Neural progenitor cell (in vitro differentiated cells): Measurements from ENCODE around the gene GOT1. TPM values are rescaled to one million over a fixed set of nuclear protein-coding genes. Genes with fewer than 3 reads are reported as not detected.

ENCODE experiments used
- DNase-seq: peaks from one replicate; pipeline ENCODE4 v3.0.0-alpha.2; 2016; ENCODE audit warnings: low spot score
- H2AFZ ChIP-seq: fragments of 200-600 bp; sonication (generic); replicated peaks from 2 replicates; pipeline ENCODE4 v1.6.1; 2016; ENCODE audit warnings: antibody characterized with exemption
- H3F3A ChIP-seq: fragments of 200-600 bp; sonication (generic); 2 replicates; pipeline ENCODE4 v1.6.1; 2016; ENCODE audit warnings: antibody characterized with exemption, low read depth
- H3K27ac ChIP-seq: fragments of 200-600 bp; sonication (generic); 2 replicates; pipeline ENCODE4 v1.5.1; 2016; ENCODE audit warnings: mild to moderate bottlenecking
- H3K27me3 ChIP-seq: fragments of 200-600 bp; sonication (generic); 2 replicates; pipeline ENCODE4 v1.6.1; 2016; ENCODE audit warnings: mild to moderate bottlenecking, moderate library complexity
- H3K36me3 ChIP-seq: fragments of 200-600 bp; sonication (generic); 2 replicates; pipeline ENCODE4 v1.5.1; 2016
- H3K4me1 ChIP-seq: fragments of 200-600 bp; sonication (generic); 2 replicates; pipeline ENCODE4 v1.6.1; 2016; ENCODE audit warnings: mixed run types
- H3K4me2 ChIP-seq: fragments of 200-600 bp; sonication (generic); 2 replicates; pipeline ENCODE4 v1.6.1; 2016
- H3K4me3 ChIP-seq: fragments of 200-600 bp; sonication (generic); 2 replicates; pipeline ENCODE4 v1.5.1; 2016
- H3K79me2 ChIP-seq: fragments of 200-600 bp; sonication (generic); 2 replicates; pipeline ENCODE4 v1.6.1; 2016; ENCODE audit warnings: low read depth
- H3K9ac ChIP-seq: fragments of 200-600 bp; sonication (generic); 2 replicates; pipeline ENCODE4 v1.6.1; 2016
- H3K9me3 ChIP-seq: fragments of 200-600 bp; sonication (generic); 2 replicates; pipeline ENCODE4 v1.5.1; 2016; ENCODE audit warnings: low read depth
- H4K20me1 ChIP-seq: fragments of 200-600 bp; sonication (generic); 2 replicates; pipeline ENCODE4 v1.6.1; 2016; ENCODE audit warnings: low read depth
- H3K27ac Mint-ChIP-seq: 3 replicates; pipeline ENCODE4 v1.8.0; 2021; ENCODE audit warnings: mixed read lengths
- H3K27me3 Mint-ChIP-seq: 2 replicates; pipeline ENCODE4 v1.8.0; 2022; ENCODE audit warnings: low read depth, mild to moderate bottlenecking, inconsistent platforms, moderate library complexity, mixed read lengths; ENCODE audit not compliant: insufficient read depth
- H3K36me3 Mint-ChIP-seq: 3 replicates; pipeline ENCODE4 v1.8.0; 2021; ENCODE audit warnings: mixed read lengths
- H3K4me1 Mint-ChIP-seq: 3 replicates; pipeline ENCODE4 v1.8.0; 2021; ENCODE audit warnings: mixed read lengths
- H3K4me3 Mint-ChIP-seq: 3 replicates; pipeline ENCODE4 v1.8.0; 2021; ENCODE audit warnings: mild to moderate bottlenecking, moderate library complexity, mixed read lengths
- H3K9me3 Mint-ChIP-seq: 3 replicates; pipeline ENCODE4 v1.8.0; 2020; ENCODE audit warnings: mixed read lengths
- CTCF ChIP-seq: fragments of 200-600 bp; sonication (generic); IDR thresholded peaks from 2 replicates; pipeline ENCODE4 v1.5.1; 2017; ENCODE audit warnings: antibody characterized with exemption, mild to moderate bottlenecking
- EZH2 ChIP-seq: fragments of 200-600 bp; sonication (generic); IDR thresholded peaks from 2 replicates; pipeline ENCODE4 v1.6.1; 2017; ENCODE audit warnings: antibody characterized with exemption, mild to moderate bottlenecking, moderate library complexity
- EZH2phosphoT487 ChIP-seq: fragments of 200-600 bp; sonication (generic); IDR thresholded peaks from 2 replicates; pipeline ENCODE4 v1.6.1; 2017; ENCODE audit warnings: antibody characterized with exemption
- total RNA-seq: library from RNA; depleted of rRNA; stranded (reverse); fragments of >200 nt; gene quantifications from 2 replicates; pipeline ENCODE4 v1.2.3, GENCODE V29; 2015; ENCODE audit warnings: low replicate concordance

The GOT1 gene
- total RNA-seq, 1 donor from 2014 or later: 36.1 TPM

GRCh38 chr10:99429517-99430095 is 818 bp downstream of the GOT1 start:
- no peak for DNase-seq
- Histone ChIP-seq H3K9ac (peak overlapping the region; percentile 65), H3K4me2 (peak overlapping the region; percentile 81), H3K27ac (no peak overlapping the region), H3K79me2 (peaks cover 49% of the 10 kb centered on the region), H3K4me3 (peak overlapping the region; percentile 89), H3K9me3 (no peaks in the 10 kb centered on the region), H3F3A (no peaks in the 10 kb centered on the region), H3K4me1 (peaks cover 4% of the 10 kb centered on the region), H3K36me3 (no peaks in the 10 kb centered on the region), H2AFZ (no peak overlapping the region), H3K27me3 (no peaks in the 10 kb centered on the region), H4K20me1 (no peaks in the 10 kb centered on the region)
- Mint-ChIP-seq H3K4me1 (peaks cover 17% of the 10 kb centered on the region), H3K27me3 (peaks cover 2% of the 10 kb centered on the region), H3K9me3 (no peaks in the 10 kb centered on the region), H3K27ac (no peak overlapping the region), H3K36me3 (peaks cover 4% of the 10 kb centered on the region), H3K4me3 (peak overlapping the region; percentile 99)
- TF ChIP-seq CTCF (no peak), EZH2phosphoT487 (no peak), EZH2 (no peak)

GRCh38 chr10:99427566-99428190 is 2.7 kb downstream of the GOT1 start:
- no peak for TF ChIP-seq CTCF
- no peak for TF ChIP-seq EZH2
- no peak for TF ChIP-seq EZH2phosphoT487
- H3K27ac ChIP-seq: no peak overlapping the region
- H4K20me1 ChIP-seq: no peaks in the 10 kb centered on the region
- DNase-seq: no peak
- peaks cover 58% of the 10 kb centered on the region for H3K79me2 ChIP-seq
- H3K4me3 ChIP-seq: no peak overlapping the region
- Mint-ChIP-seq H3K4me1 (peaks cover 15% of the 10 kb centered on the region), H3K27me3 (peaks cover 2% of the 10 kb centered on the region), H3K9me3 (no peaks in the 10 kb centered on the region), H3K4me3 (no peak overlapping the region), H3K36me3 (peaks cover 1% of the 10 kb centered on the region), H3K27ac (no peak overlapping the region)
- no peaks in the 10 kb centered on the region for H3F3A ChIP-seq
- no peaks in the 10 kb centered on the region for H3K27me3 ChIP-seq
- peaks cover 4% of the 10 kb centered on the region for H3K4me1 ChIP-seq
- no peak overlapping the region for H2AFZ ChIP-seq
- H3K4me2 ChIP-seq: no peak overlapping the region
- H3K9ac ChIP-seq: no peak overlapping the region
- H3K9me3 ChIP-seq: no peaks in the 10 kb centered on the region
- H3K36me3 ChIP-seq: no peaks in the 10 kb centered on the region

- H3K36me3 ChIP-seq: no peaks in the 10 kb centered on the region
- Mint-ChIP-seq H3K27ac (no peak overlapping the region), H3K4me1 (peaks cover 11% of the 10 kb centered on the region), H3K9me3 (no peaks in the 10 kb centered on the region), H3K27me3 (peaks cover 2% of the 10 kb centered on the region), H3K4me3 (no peak overlapping the region), H3K36me3 (peaks cover 1% of the 10 kb centered on the region)
- DNase-seq: no peak
- no peak overlapping the region for H2AFZ ChIP-seq
- no peaks in the 10 kb centered on the region for H3F3A ChIP-seq
- no peak overlapping the region for H3K27ac ChIP-seq
- TF ChIP-seq EZH2 (no peak), CTCF (no peak), EZH2phosphoT487 (no peak)
- no peaks in the 10 kb centered on the region for H4K20me1 ChIP-seq
- H3K4me1 ChIP-seq: peaks cover 4% of the 10 kb centered on the region
- H3K9me3 ChIP-seq: no peaks in the 10 kb centered on the region
- peaks cover 52% of the 10 kb centered on the region for H3K79me2 ChIP-seq
- no peak overlapping the region for H3K9ac ChIP-seq
- no peak overlapping the region for H3K4me3 ChIP-seq
- no peak overlapping the region for H3K4me2 ChIP-seq
- H3K27me3 ChIP-seq: no peaks in the 10 kb centered on the region
These were observed 3.7 kb downstream of the GOT1 start for GRCh38 chr10:99426689-99427088.
